ENCODE data around the gene TMEM135.
A peak's percentile ranks its signal among the peaks of the same experiment; 100 is the strongest.
"Not testable (repeated sequence)": the region's sequence is repeated elsewhere in the genome, so short reads cannot be mapped to it uniquely, and the experiment has no call there.

Gene TMEM135

GRCh38 chr11:87037450-87038234 is at the start of gene TMEM135:
TSS of gene TMEM135 (plus strand) at chr11:87037934. CDS start at chr11:87038046, 112 bp downstream.
- Mint-ChIP-seq H3K4me1 (peaks cover 44% of the 10 kb centered on the region), H3K27me3 (no peaks in the 10 kb centered on the region), H3K4me3 (peak within 1 kb of the TSS; percentile 89 to 92), H3K9me3 (no peaks in the 10 kb centered on the region), H3K27ac (peak within 1 kb of the TSS; percentile 86 to 99)
- ATAC-seq, result peak; percentile 95
- peak; percentile 94 to 96 for DNase-seq

GRCh38 chr11:86988351-86988881 is 49.3 kb upstream of the TMEM135 start:
- ATAC-seq, result no peak
- DNase-seq, result no peak
- Mint-ChIP-seq H3K4me3 (no peak overlapping the region), H3K27ac (no peak overlapping the region), H3K4me1 (no peaks in the 10 kb centered on the region), H3K9me3 (no peaks in the 10 kb centered on the region), H3K27me3 (no peaks in the 10 kb centered on the region)

- no peak overlapping the region for H3K4me3 Mint-ChIP-seq
- H3K9me3 Mint-ChIP-seq, result no peaks in the 10 kb centered on the region
- no peak for ATAC-seq
- DNase-seq, result no peak
- H3K27me3 Mint-ChIP-seq, result no peaks in the 10 kb centered on the region
- no peaks in the 10 kb centered on the region for H3K4me1 Mint-ChIP-seq
- no peak overlapping the region for H3K27ac Mint-ChIP-seq
Observed at GRCh38 chr11:86990031-86990430, 47.7 kb upstream of the TMEM135 start.

GRCh38 chr11:86990515-86990914 is 47.2 kb upstream of the TMEM135 start:
- DNase-seq, result no peak
- H3K4me1 Mint-ChIP-seq, result no peaks in the 10 kb centered on the region
- no peaks in the 10 kb centered on the region for H3K27me3 Mint-ChIP-seq

GRCh38 chr11:86991341-86991740 is 46.4 kb upstream of the TMEM135 start:
- Mint-ChIP-seq H3K9me3 (no peaks in the 10 kb centered on the region), H3K4me3 (no peak overlapping the region), H3K27ac (no peak overlapping the region), H3K27me3 (no peaks in the 10 kb centered on the region), H3K4me1 (no peaks in the 10 kb centered on the region)
- no peak for DNase-seq
- ATAC-seq, result no peak

More at GRCh38 chr11:86990515-86990914, 47.2 kb upstream of the TMEM135 start:
- ATAC-seq, result no peak
- H3K9me3 Mint-ChIP-seq, result no peaks in the 10 kb centered on the region
- H3K4me3 Mint-ChIP-seq, result no peak overlapping the region
- no peak overlapping the region for H3K27ac Mint-ChIP-seq

- H3K27ac Mint-ChIP-seq, ATAC-seq, DNase-seq: not testable (repeated sequence)
Observed at GRCh38 chr11:86992340-86992739, 45.4 kb upstream of the TMEM135 start.

GRCh38 chr11:86993031-86993430 is 44.7 kb upstream of the TMEM135 start:
- Mint-ChIP-seq H3K27ac (no peak overlapping the region), H3K27me3 (no peaks in the 10 kb centered on the region), H3K4me3 (no peak overlapping the region), H3K4me1 (no peaks in the 10 kb centered on the region), H3K9me3 (no peaks in the 10 kb centered on the region)
- ATAC-seq (no peak), DNase-seq (no peak)

More at GRCh38 chr11:86992340-86992739, 45.4 kb upstream of the TMEM135 start:
- not testable (repeated sequence) for H3K4me3 Mint-ChIP-seq, H3K27me3 Mint-ChIP-seq, H3K9me3 Mint-ChIP-seq, H3K4me1 Mint-ChIP-seq

- Mint-ChIP-seq H3K4me3 (no peak overlapping the region), H3K27me3 (no peaks in the 10 kb centered on the region), H3K4me1 (no peaks in the 10 kb centered on the region), H3K27ac (no peak overlapping the region), H3K9me3 (no peaks in the 10 kb centered on the region)
- DNase-seq, result no peak
- ATAC-seq, result no peak
Observed at GRCh38 chr11:86996953-86997570, 40.7 kb upstream of the TMEM135 start.

- no peak overlapping the region for H3K4me3 Mint-ChIP-seq
- no peak for ATAC-seq
- no peaks in the 10 kb centered on the region for H3K27me3 Mint-ChIP-seq
- no peaks in the 10 kb centered on the region for H3K4me1 Mint-ChIP-seq
- no peaks in the 10 kb centered on the region for H3K9me3 Mint-ChIP-seq
- H3K27ac Mint-ChIP-seq, result no peak overlapping the region
- no peak for DNase-seq
Observed at GRCh38 chr11:86999388-86999787, 38.3 kb upstream of the TMEM135 start.

- DNase-seq (no peak), ATAC-seq (no peak)
- H3K27ac Mint-ChIP-seq, result no peak overlapping the region
- H3K4me1 Mint-ChIP-seq, result no peaks in the 10 kb centered on the region
- no peaks in the 10 kb centered on the region for H3K27me3 Mint-ChIP-seq
- no peak overlapping the region for H3K4me3 Mint-ChIP-seq
- H3K9me3 Mint-ChIP-seq, result no peaks in the 10 kb centered on the region
Observed at GRCh38 chr11:86999859-87000753, 37.6 kb upstream of the TMEM135 start.

- H3K4me1 Mint-ChIP-seq, result no peaks in the 10 kb centered on the region
- no peak overlapping the region for H3K27ac Mint-ChIP-seq
Observed at GRCh38 chr11:87002918-87003317, 34.8 kb upstream of the TMEM135 start.

GRCh38 chr11:87004281-87004680 is 33.5 kb upstream of the TMEM135 start:
- H3K4me1 Mint-ChIP-seq, ATAC-seq, H3K9me3 Mint-ChIP-seq, DNase-seq, H3K4me3 Mint-ChIP-seq, H3K27me3 Mint-ChIP-seq, H3K27ac Mint-ChIP-seq: not testable (repeated sequence)

More at GRCh38 chr11:87002918-87003317, 34.8 kb upstream of the TMEM135 start:
- peaks cover 8% of the 10 kb centered on the region for H3K27me3 Mint-ChIP-seq
- DNase-seq (no peak), ATAC-seq (no peak)
- H3K4me3 Mint-ChIP-seq, result no peak overlapping the region
- H3K9me3 Mint-ChIP-seq, result no peaks in the 10 kb centered on the region

GRCh38 chr11:87005569-87005921 is 32.2 kb upstream of the TMEM135 start:
- no peak overlapping the region for H3K27ac Mint-ChIP-seq
- no peak overlapping the region for H3K4me3 Mint-ChIP-seq
- H3K4me1 Mint-ChIP-seq, result no peaks in the 10 kb centered on the region
- no peaks in the 10 kb centered on the region for H3K9me3 Mint-ChIP-seq
- peaks cover 8% of the 10 kb centered on the region for H3K27me3 Mint-ChIP-seq
- ATAC-seq, result no peak
- no peak for DNase-seq

GRCh38 chr11:87006035-87006434 is 31.7 kb upstream of the TMEM135 start:
- H3K27me3 Mint-ChIP-seq, result peaks cover 8% of the 10 kb centered on the region
- no peak for ATAC-seq
- no peaks in the 10 kb centered on the region for H3K9me3 Mint-ChIP-seq
- H3K4me1 Mint-ChIP-seq, result no peaks in the 10 kb centered on the region
- H3K4me3 Mint-ChIP-seq, result no peak overlapping the region
- DNase-seq, result no peak
- H3K27ac Mint-ChIP-seq, result no peak overlapping the region

GRCh38 chr11:87007963-87008362 is 29.8 kb upstream of the TMEM135 start:
- Mint-ChIP-seq H3K27me3 (peaks cover 8% of the 10 kb centered on the region), H3K4me3 (no peak overlapping the region), H3K9me3 (no peaks in the 10 kb centered on the region), H3K4me1 (no peaks in the 10 kb centered on the region), H3K27ac (no peak overlapping the region)
- no peak for ATAC-seq
- no peak for DNase-seq

Data from stimulated activated naive CD8-positive, alpha-beta T cell treated with anti-CD3 and anti-CD28 coated beads, Interleukin-15, amount 100 ng/mL, for 72 hours (primary cell).